ENCODE results near the gene SEC14L2. TPM values are rescaled to one million over a fixed set of nuclear protein-coding genes. Genes with fewer than 3 reads are reported as not detected.

The SEC14L2 gene
- total and polyA plus RNA-seq, 4 donors, result 6.5 to 110 (median 49.6) TPM

DNA sequence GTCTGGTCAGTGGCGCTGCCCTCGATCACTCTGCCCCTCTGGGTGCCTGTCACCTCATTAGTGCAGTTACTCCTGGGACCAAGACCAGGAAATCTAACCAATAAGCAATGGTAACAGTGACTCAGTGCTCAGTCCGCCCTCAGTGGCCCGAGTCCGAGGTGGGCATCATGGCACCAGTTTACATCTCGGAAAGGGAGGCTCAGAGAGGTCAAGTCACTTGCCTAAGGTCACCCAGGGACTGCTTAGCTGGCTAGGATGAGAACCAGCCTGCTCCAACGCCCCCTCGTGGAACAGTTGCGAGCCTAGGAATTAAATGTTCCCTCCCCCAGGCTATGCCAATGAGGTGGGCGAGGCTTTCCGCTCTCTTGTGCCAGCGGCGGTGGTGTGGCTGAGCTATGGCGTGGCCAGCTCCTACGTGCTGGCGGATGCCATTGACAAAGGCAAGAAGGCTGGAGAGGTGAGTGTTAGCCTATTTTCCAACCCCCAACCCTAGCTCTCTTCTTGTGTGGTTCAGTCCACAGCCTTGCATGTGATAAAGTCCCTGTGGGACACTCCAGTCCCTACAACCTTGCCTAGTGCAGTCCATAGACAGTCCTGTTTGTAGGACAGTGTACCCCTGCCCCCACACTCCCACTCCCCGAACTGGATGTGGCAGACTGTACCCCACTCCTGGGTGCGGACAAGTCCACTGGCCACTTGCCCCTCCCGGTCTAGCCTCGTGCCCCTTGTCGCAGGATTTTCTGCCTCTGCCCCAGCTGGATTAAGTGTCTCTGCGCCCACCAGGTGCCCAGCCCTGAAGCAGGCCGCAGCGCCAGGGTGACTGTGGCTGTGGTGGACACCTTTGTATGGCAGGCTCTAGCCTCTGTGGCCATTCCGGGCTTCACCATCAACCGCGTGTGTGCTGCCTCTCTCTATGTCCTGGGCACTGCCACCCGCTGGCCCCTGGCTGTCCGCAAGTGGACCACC, 29.9 kb downstream of the SEC14L2 start:
- DNase-seq (ENCODE audit: low spot score), result peak; percentile 84
- 50% methylated on average over 29 of the region's 29 CpGs for WGBS
- H3K27ac ChIP-seq (ENCODE audit: low read depth in 1 of 2, low read length in 2 of 2), result peak overlapping the region; percentile 81 to 85
- peaks cover 0 to 5% (median 0%) of the 10 kb centered on the region in 4 donors for H3K36me3 ChIP-seq (ENCODE audit: control insufficient read depth in 4 of 4, insufficient read depth in 3 of 4, low read depth in 1 of 4, low read length in 3 of 4)
- peak overlapping the region; percentile 55 to 64 (median 60) for H3K4me3 ChIP-seq (ENCODE audit: low read depth in 1 of 3, low read length in 3 of 3)
- TF ChIP-seq, protein P1, sequence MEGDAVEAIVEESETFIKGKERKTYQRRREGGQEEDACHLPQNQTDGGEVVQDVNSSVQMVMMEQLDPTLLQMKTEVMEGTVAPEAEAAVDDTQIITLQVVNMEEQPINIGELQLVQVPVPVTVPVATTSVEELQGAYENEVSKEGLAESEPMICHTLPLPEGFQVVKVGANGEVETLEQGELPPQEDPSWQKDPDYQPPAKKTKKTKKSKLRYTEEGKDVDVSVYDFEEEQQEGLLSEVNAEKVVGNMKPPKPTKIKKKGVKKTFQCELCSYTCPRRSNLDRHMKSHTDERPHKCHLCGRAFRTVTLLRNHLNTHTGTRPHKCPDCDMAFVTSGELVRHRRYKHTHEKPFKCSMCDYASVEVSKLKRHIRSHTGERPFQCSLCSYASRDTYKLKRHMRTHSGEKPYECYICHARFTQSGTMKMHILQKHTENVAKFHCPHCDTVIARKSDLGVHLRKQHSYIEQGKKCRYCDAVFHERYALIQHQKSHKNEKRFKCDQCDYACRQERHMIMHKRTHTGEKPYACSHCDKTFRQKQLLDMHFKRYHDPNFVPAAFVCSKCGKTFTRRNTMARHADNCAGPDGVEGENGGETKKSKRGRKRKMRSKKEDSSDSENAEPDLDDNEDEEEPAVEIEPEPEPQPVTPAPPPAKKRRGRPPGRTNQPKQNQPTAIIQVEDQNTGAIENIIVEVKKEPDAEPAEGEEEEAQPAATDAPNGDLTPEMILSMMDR (IDR thresholded peaks at IDR 0.05; ENCODE audit: low read depth, low read length, missing input control), result peak; percentile 77
- TF ChIP-seq RAD21 (IDR thresholded peaks at IDR 0.05) (peak; percentile 85 to 90), SP1 (IDR thresholded peaks at IDR 0.05) (peak; percentile 44), RXRA (IDR thresholded peaks at IDR 0.05) (peak; percentile 60 to 87), HNF4A (conservative IDR thresholded peaks at IDR 0.05) (peak; percentile 32 to 38), FOXA2 (IDR thresholded peaks at IDR 0.05) (no peak), TAF1 (conservative IDR thresholded peaks at IDR 0.05) (no peak), JUND (IDR thresholded peaks at IDR 0.05) (no peak), NR2F2 (IDR thresholded peaks at IDR 0.05) (peak; percentile 78)
- TF ChIP-seq, protein P2, sequence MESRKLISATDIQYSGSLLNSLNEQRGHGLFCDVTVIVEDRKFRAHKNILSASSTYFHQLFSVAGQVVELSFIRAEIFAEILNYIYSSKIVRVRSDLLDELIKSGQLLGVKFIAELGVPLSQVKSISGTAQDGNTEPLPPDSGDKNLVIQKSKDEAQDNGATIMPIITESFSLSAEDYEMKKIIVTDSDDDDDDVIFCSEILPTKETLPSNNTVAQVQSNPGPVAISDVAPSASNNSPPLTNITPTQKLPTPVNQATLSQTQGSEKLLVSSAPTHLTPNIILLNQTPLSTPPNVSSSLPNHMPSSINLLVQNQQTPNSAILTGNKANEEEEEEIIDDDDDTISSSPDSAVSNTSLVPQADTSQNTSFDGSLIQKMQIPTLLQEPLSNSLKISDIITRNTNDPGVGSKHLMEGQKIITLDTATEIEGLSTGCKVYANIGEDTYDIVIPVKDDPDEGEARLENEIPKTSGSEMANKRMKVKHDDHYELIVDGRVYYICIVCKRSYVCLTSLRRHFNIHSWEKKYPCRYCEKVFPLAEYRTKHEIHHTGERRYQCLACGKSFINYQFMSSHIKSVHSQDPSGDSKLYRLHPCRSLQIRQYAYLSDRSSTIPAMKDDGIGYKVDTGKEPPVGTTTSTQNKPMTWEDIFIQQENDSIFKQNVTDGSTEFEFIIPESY (IDR thresholded peaks at IDR 0.05), result no peak
- TF ChIP-seq, protein P3, sequence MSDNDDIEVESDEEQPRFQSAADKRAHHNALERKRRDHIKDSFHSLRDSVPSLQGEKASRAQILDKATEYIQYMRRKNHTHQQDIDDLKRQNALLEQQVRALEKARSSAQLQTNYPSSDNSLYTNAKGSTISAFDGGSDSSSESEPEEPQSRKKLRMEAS (IDR thresholded peaks at IDR 0.05), result no peak
- no peaks in the 10 kb centered on the region for H3K27me3 ChIP-seq (ENCODE audit: control insufficient read depth in 4 of 4, insufficient read depth in 4 of 4, low read length in 3 of 4)
- H3K9me3 ChIP-seq (ENCODE audit: control insufficient read depth in 4 of 4, low read length in 3 of 4), result no peaks in the 10 kb centered on the region
- peaks cover 4 to 48% (median 32%) of the 10 kb centered on the region in 4 donors for H3K4me1 ChIP-seq (ENCODE audit: control insufficient read depth in 4 of 4, insufficient read depth in 4 of 4, low read length in 3 of 4)
- peak overlapping the region; percentile 25 to 46 for H3K9ac ChIP-seq (ENCODE audit: low read depth in 1 of 2, low read length in 2 of 2)

DNA sequence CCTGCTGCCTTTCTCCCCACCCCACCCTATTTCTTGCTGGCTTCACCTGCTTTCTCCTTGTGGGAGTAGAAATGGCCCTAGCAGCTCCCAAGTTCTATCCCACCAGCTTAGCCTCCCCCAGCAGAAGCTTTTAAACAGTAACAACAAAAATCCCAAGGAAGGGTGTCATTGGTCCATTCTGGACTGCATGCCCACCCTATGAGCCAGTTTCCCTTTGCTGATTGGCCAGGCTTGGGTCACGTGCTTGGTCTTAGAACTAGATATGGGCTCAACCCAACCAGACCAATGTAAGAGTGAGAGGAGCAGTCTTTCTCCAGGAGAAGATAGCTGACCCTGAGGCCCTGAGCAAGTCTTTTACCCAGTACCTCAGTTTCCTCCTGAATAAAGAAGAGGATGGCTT, 31.1 kb downstream of the SEC14L2 start:
- Histone ChIP-seq H3K36me3 (ENCODE audit: control insufficient read depth in 4 of 4, insufficient read depth in 3 of 4, low read depth in 1 of 4, low read length in 3 of 4) (peaks cover 0 to 5% (median 0%) of the 10 kb centered on the region in 4 donors), H3K4me3 (ENCODE audit: low read depth in 1 of 3, low read length in 3 of 3) (no peak overlapping the region), H3K9me3 (ENCODE audit: control insufficient read depth in 4 of 4, low read length in 3 of 4) (no peaks in the 10 kb centered on the region), H3K9ac (ENCODE audit: low read depth in 1 of 2, low read length in 2 of 2) (no peak overlapping the region), H3K27ac (ENCODE audit: low read depth in 1 of 2, low read length in 2 of 2) (no peak overlapping the region), H3K4me1 (ENCODE audit: control insufficient read depth in 4 of 4, insufficient read depth in 4 of 4, low read length in 3 of 4) (peaks cover under 1 to 47% (median 31%) of the 10 kb centered on the region in 4 donors), H3K27me3 (ENCODE audit: control insufficient read depth in 4 of 4, insufficient read depth in 4 of 4, low read length in 3 of 4) (no peaks in the 10 kb centered on the region)
- WGBS, result 92% methylated on average over 1 of the region's 1 CpG
- no peak for TF ChIP-seq HNF4G (IDR thresholded peaks at IDR 0.05)
- DNase-seq (ENCODE audit: low spot score), result no peak

DNA sequence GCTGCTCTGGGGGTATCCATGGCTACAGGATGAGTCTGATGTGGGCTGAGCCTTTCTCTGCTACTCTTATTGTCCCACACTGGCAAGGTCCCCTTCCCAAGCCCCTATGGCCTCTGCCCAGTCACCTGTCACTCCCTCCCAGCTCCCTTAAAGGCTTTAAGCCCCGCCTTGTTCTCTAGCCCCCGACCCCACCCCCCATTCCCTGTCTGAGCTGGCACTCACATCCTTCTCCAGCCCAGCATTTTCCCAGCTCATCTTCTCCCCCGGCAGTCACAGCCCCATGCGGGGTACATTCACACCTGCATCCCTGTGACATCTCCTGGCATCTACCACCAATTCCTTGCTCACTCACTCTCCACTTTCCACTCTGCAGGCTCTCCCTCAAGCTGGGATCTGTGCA, 33.1 kb downstream of the SEC14L2 start:
- Histone ChIP-seq H3K27me3 (ENCODE audit: control insufficient read depth in 4 of 4, insufficient read depth in 4 of 4, low read length in 3 of 4) (no peaks in the 10 kb centered on the region), H3K27ac (ENCODE audit: low read depth in 1 of 2, low read length in 2 of 2) (no peak overlapping the region), H3K9me3 (ENCODE audit: control insufficient read depth in 4 of 4, low read length in 3 of 4) (no peaks in the 10 kb centered on the region), H3K4me3 (ENCODE audit: low read depth in 1 of 3, low read length in 3 of 3) (no peak overlapping the region), H3K9ac (ENCODE audit: low read depth in 1 of 2, low read length in 2 of 2) (no peak overlapping the region), H3K36me3 (ENCODE audit: control insufficient read depth in 4 of 4, insufficient read depth in 3 of 4, low read depth in 1 of 4, low read length in 3 of 4) (peaks cover 0 to 5% (median 0%) of the 10 kb centered on the region in 4 donors), H3K4me1 (ENCODE audit: control insufficient read depth in 4 of 4, insufficient read depth in 4 of 4, low read length in 3 of 4) (peaks cover 4 to 41% (median 31%) of the 10 kb centered on the region in 4 donors)
- no peak for DNase-seq (ENCODE audit: low spot score)
- 76% methylated on average over 4 of the region's 4 CpGs for WGBS
- no peak for TF ChIP-seq GABPA (IDR thresholded peaks at IDR 0.05 in 1 of 2, conservative IDR thresholded peaks at IDR 0.05 in 1 of 2)
- TF ChIP-seq, protein P3 (IDR thresholded peaks at IDR 0.05), result no peak
- TF ChIP-seq, protein P4, sequence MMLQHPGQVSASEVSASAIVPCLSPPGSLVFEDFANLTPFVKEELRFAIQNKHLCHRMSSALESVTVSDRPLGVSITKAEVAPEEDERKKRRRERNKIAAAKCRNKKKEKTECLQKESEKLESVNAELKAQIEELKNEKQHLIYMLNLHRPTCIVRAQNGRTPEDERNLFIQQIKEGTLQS (IDR thresholded peaks at IDR 0.05), result no peak
- TF ChIP-seq EGR1 (IDR thresholded peaks at IDR 0.05; ENCODE audit: low read depth in 2 of 2), result no peak
- no peak for TF ChIP-seq TAF1 (conservative IDR thresholded peaks at IDR 0.05)
- no peak for TF ChIP-seq SP1 (IDR thresholded peaks at IDR 0.05)
- TF ChIP-seq RAD21 (IDR thresholded peaks at IDR 0.05), result no peak
- TF ChIP-seq RXRA (IDR thresholded peaks at IDR 0.05), result no peak
- no peak for TF ChIP-seq FOXA2 (IDR thresholded peaks at IDR 0.05)
- TF ChIP-seq, protein P5, sequence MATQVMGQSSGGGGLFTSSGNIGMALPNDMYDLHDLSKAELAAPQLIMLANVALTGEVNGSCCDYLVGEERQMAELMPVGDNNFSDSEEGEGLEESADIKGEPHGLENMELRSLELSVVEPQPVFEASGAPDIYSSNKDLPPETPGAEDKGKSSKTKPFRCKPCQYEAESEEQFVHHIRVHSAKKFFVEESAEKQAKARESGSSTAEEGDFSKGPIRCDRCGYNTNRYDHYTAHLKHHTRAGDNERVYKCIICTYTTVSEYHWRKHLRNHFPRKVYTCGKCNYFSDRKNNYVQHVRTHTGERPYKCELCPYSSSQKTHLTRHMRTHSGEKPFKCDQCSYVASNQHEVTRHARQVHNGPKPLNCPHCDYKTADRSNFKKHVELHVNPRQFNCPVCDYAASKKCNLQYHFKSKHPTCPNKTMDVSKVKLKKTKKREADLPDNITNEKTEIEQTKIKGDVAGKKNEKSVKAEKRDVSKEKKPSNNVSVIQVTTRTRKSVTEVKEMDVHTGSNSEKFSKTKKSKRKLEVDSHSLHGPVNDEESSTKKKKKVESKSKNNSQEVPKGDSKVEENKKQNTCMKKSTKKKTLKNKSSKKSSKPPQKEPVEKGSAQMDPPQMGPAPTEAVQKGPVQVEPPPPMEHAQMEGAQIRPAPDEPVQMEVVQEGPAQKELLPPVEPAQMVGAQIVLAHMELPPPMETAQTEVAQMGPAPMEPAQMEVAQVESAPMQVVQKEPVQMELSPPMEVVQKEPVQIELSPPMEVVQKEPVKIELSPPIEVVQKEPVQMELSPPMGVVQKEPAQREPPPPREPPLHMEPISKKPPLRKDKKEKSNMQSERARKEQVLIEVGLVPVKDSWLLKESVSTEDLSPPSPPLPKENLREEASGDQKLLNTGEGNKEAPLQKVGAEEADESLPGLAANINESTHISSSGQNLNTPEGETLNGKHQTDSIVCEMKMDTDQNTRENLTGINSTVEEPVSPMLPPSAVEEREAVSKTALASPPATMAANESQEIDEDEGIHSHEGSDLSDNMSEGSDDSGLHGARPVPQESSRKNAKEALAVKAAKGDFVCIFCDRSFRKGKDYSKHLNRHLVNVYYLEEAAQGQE (IDR thresholded peaks at IDR 0.05), result no peak
- TF ChIP-seq FOXA1 (IDR thresholded peaks at IDR 0.05), result no peak
- no peak for TF ChIP-seq HNF4G (IDR thresholded peaks at IDR 0.05)
- no peak for TF ChIP-seq HNF4A (conservative IDR thresholded peaks at IDR 0.05)
- TF ChIP-seq JUND (IDR thresholded peaks at IDR 0.05), result no peak
